HepG2 (cell line): Measurements from ENCODE around the gene SSMEM1. TPM values are rescaled to one million over a fixed set of nuclear protein-coding genes. Genes with fewer than 3 reads are reported as not detected.

Source experiments
- ATAC-seq: fragments of 200-7000 bp; cut with Tn5 transposase; 3 replicates; pipeline ENCODE4 v1.9.1; 2020; ENCODE audit warnings: mild to moderate bottlenecking, moderate library complexity
- BruUV-seq: library from RNA; stranded (reverse); fragments of 400-500 nt; replicated peaks from 2 replicates; lab custom pipeline; 2021; lab: Mats Ljungman, UMichigan
- CTCF ChIA-PET: fragments of 300-600 bp; formaldehyde crosslinking; extraction: SDS; loops from one replicate; lab custom pipeline; 2021; ENCODE audit warnings: low total read pairs, inconsistent platforms, low intra/inter-chr PET ratio; lab: Yijun Ruan, JAX
- POLR2A ChIA-PET: fragments of 350-600 bp; sonication (Branson Sonifier 250); formaldehyde crosslinking; loops from one replicate; lab custom pipeline; 2020; ENCODE audit warnings: antibody characterized with exemption, inconsistent platforms; lab: Yijun Ruan, JAX
- DNase-seq: peaks from one replicate; pipeline ENCODE4 v3.0.0-alpha.2; 2015; ENCODE audit warnings: low spot score
- FAIRE-seq: peaks from 3 replicates; lab custom pipeline; 2011; peaks lifted over from hg19 to GRCh38; lab: Jason Lieb, UNC
- H2AFZ ChIP-seq: one replicate; pipeline ENCODE4 v1.6.1; 2011; ENCODE audit warnings: low read length, inconsistent platforms
- H3K27ac ChIP-seq: fragments of 300-600 bp; 3 replicates; pipeline ENCODE4 v1.8.0; 2011; ENCODE audit warnings: mixed run types, mild to moderate bottlenecking, mixed read lengths, low read length, inconsistent platforms; ENCODE audit not compliant: insufficient read depth; ENCODE audit errors: extremely low read length
- H3K27me3 ChIP-seq, 2 experiments: fragments of 200-600 bp in 1 of 2; 2 replicates in 1 of 2; 3 replicates in 1 of 2; pipeline versions ENCODE4 v1.6.0 to v1.8.0; 2011; ENCODE audit warnings: low read length in 2 of 2, mild to moderate bottlenecking in 2 of 2, moderate library complexity in 2 of 2, inconsistent platforms in 1 of 2; ENCODE audit not compliant: insufficient read depth in 2 of 2, control insufficient read depth in 1 of 2
- H3K36me3 ChIP-seq, 2 experiments: fragments of 200-600 bp in 1 of 2; replicated peaks in 1 of 2; 2 replicates in 1 of 2; 3 replicates in 1 of 2; pipeline versions ENCODE4 v1.5.1 to v1.8.0; 2011; ENCODE audit warnings: low read length in 2 of 2, inconsistent platforms in 1 of 2; ENCODE audit not compliant: insufficient read depth in 2 of 2, control insufficient read depth in 1 of 2
- H3K4me1 ChIP-seq: 2 replicates; pipeline ENCODE4 v1.5.1; 2012; ENCODE audit warnings: low read length, inconsistent platforms; ENCODE audit not compliant: insufficient read depth
- H3K4me2 ChIP-seq: 2 replicates; pipeline ENCODE4 v1.6.0; 2011; ENCODE audit warnings: low read depth, low read length, inconsistent platforms
- H3K4me3 ChIP-seq, 3 experiments: fragments of 200-600 bp in 1 of 3; sonication (generic), shearing (Covaris generic) in 1 of 3; replicated peaks in 1 of 3; 2 replicates each; pipeline ENCODE4 v1.5.1; 2011 to 2016; ENCODE audit warnings: low read length in 3 of 3, inconsistent platforms in 2 of 3, low read depth in 2 of 3, mild to moderate bottlenecking in 2 of 3, control low read depth in 1 of 3, mixed read lengths in 1 of 3; ENCODE audit not compliant: insufficient read depth in 1 of 3
- H3K79me2 ChIP-seq: one replicate; pipeline ENCODE4 v1.6.1; 2011; ENCODE audit warnings: low read length, inconsistent platforms; ENCODE audit not compliant: insufficient read depth
- H3K9ac ChIP-seq: 2 replicates; pipeline ENCODE4 v1.6.0; 2011; ENCODE audit warnings: mild to moderate bottlenecking, low read depth, low read length, inconsistent platforms; ENCODE audit not compliant: insufficient read depth
- H3K9me3 ChIP-seq: 2 replicates; pipeline ENCODE4 v1.5.1; 2012; ENCODE audit warnings: mild to moderate bottlenecking, low read length
- H4K20me1 ChIP-seq: 2 replicates; pipeline ENCODE4 v1.6.0; 2011; ENCODE audit warnings: inconsistent platforms, mild to moderate bottlenecking, low read length, moderate library complexity; ENCODE audit not compliant: insufficient read depth
- GATAD2A ChIP-seq: IDR thresholded peaks from 2 replicates; pipeline ENCODE4 v1.6.1; 2016
- SNAI1 ChIP-seq: sonication (generic); formaldehyde crosslinking; IDR thresholded peaks from 2 replicates; pipeline ENCODE4 v1.5.0; 2020; ENCODE audit warnings: mild to moderate bottlenecking, missing genetic modification reagents, borderline replicate concordance
- TMF1 ChIP-seq: sonication (generic); formaldehyde crosslinking; IDR thresholded peaks from 2 replicates; pipeline ENCODE4 v1.8.1; 2022; ENCODE audit warnings: low read depth, missing genetic modification reagents
- ZNF224 ChIP-seq: sonication (generic); formaldehyde crosslinking; IDR thresholded peaks from 2 replicates; pipeline ENCODE4 v1.5.0; 2020; ENCODE audit warnings: mild to moderate bottlenecking, missing genetic modification reagents
- ZNF878 ChIP-seq: sonication (generic); formaldehyde crosslinking; IDR thresholded peaks from 2 replicates; pipeline ENCODE4 v1.8.1; 2023; ENCODE audit warnings: mild to moderate bottlenecking, missing genetic modification reagents, moderate library complexity
- ZNF891 ChIP-seq: sonication (generic); formaldehyde crosslinking; IDR thresholded peaks from 2 replicates; pipeline ENCODE4 v1.5.0; 2020; ENCODE audit warnings: mild to moderate bottlenecking, missing genetic modification reagents
- WGBS: methylation state at CpG from one replicate; pipeline ENCODE4 v1.1.6; 2017; ENCODE audit warnings: low lambda C conversion rate; 5-methylcytosine and 5-hydroxymethylcytosine counted together
- in situ Hi-C: cut with HindIII; loops from 2 replicates; pipeline ENCODE4 v1.10.0; 2017; ENCODE audit warnings: low pct_unique_long_range_greater_than_20kb; ENCODE audit not compliant: extremely low pct_ligation_motif_present
- intact Hi-C: fragments of 100-400 bp; cut with micrococcal nuclease; formaldehyde crosslinking; loops from one replicate; pipeline ENCODE4 v1.10.0; 2022; ENCODE audit not compliant: unreplicated experiment
- polyA plus RNA-seq, 8 experiments: library from polyadenylated mRNA; depleted of rRNA in 3 of 8; stranded (reverse) in 7 of 8; unstranded in 1 of 8; fragments of >200 nt; fragmentation: Illumina TruSeq in 4 of 8; extraction: Trizol in 4 of 8; gene quantifications; 2 replicates each; pipeline versions ENCODE4 v1.2.1 to v1.2.3, GENCODE V29; 2011 to 2016; ENCODE audit warnings: low read depth in 4 of 8, missing spikeins in 1 of 8, mixed read lengths in 1 of 8; ENCODE audit not compliant: insufficient read depth in 1 of 8
- total RNA-seq, 5 experiments: library from RNA; depleted of rRNA; stranded (reverse); fragments of >200 nt; fragmentation: Illumina TruSeq; extraction: Trizol; gene quantifications; 2 replicates each; pipeline ENCODE4 v1.2.3, GENCODE V29; 2016; ENCODE audit warnings: low read depth in 1 of 5

SSMEM1 gene
- total and polyA plus RNA-seq, 2 of the 13 experiments (the other 11 are each of a cell fraction or from before 2014, with no cell fraction given) = not detected

DNA sequence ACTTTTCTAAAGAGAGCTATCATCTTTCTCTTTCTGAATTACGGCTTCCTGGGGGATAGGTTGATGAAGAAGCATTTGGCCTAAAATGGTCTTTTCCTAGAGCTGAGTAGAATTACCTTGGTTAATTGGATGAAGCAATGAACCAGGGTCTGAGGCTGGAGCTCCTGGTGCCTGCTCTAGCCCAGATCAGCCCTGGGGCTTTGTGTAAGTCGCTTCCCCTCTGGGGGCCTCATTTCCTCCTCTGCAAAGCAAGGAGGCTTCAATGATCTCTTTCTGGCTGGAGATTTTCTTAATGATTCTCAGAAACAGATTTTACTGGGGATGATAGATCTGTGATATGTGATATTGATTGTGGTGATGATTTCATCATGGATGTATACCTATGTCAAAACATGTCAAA is 55.5 kb downstream of the SSMEM1 start:
- Histone ChIP-seq H3K4me1 (peaks cover 5% of the 10 kb centered on the region; the same call in 1 of the 2 replicates), H3K4me3 (no peak overlapping the region), H3K27ac (no peak overlapping the region), H3K9me3 (no peaks in the 10 kb centered on the region), H3K9ac (no peak overlapping the region), H3K36me3 (no peaks in the 10 kb centered on the region), H3K79me2 (no peaks in the 10 kb centered on the region), H2AFZ (no peak overlapping the region), H3K27me3 (peaks cover 0 to 5% of the 10 kb centered on the region in 2 experiments; a peak in 2 of 5 replicates), H4K20me1 (no peaks in the 10 kb centered on the region), H3K4me2 (no peak overlapping the region)
- WGBS = 16% methylated on average over 2 of the region's 2 CpGs
- ChIA-PET CTCF (no interaction called here), POLR2A (no interaction called here)
- DNase-seq (no peak), ATAC-seq (no peak), FAIRE-seq (no peak)
- intact Hi-C loops = no loop called here
- TF ChIP-seq SNAI1 (CRISPR knock-in tag) (no peak), ZNF891 (CRISPR knock-in tag) (no peak), ZNF224 (CRISPR knock-in tag) (no peak), ZNF878 (CRISPR knock-in tag) (no peak), GATAD2A (CRISPR knock-in tag) (no peak), TMF1 (CRISPR knock-in tag) (no peak)
- BruUV-seq = no TSS peak
- in situ Hi-C loops = no loop called here

Other genes with a start within 250 kb of the SSMEM1 start
- 33.6 and 38.7 TPM in 2 replicates for gene ZC3HC1, start 156.5 kb upstream of the SSMEM1 start, total RNA-seq (2016; rRNA removed; fragmentation: Illumina TruSeq; extraction: Trizol)
- gene ZC3HC1, start 156.5 kb upstream of the SSMEM1 start, polyA plus RNA-seq (2011; rRNA removed) = 25.9 and 28.5 TPM in 2 replicates
- gene KLHDC10, start 137.3 kb upstream of the SSMEM1 start, total RNA-seq (2016; rRNA removed; fragmentation: Illumina TruSeq; extraction: Trizol) = 21.6 and 33.4 TPM in 2 replicates
- gene KLHDC10, start 137.3 kb upstream of the SSMEM1 start, polyA plus RNA-seq (2011; rRNA removed) = 11.4 and 11.9 TPM in 2 replicates
- 8.8 and 14.5 TPM in 2 replicates for gene TMEM209, start 2.5 kb upstream of the SSMEM1 start, total RNA-seq (2016; rRNA removed; fragmentation: Illumina TruSeq; extraction: Trizol)
- 13.4 and 15.6 TPM in 2 replicates for gene TMEM209, start 2.5 kb upstream of the SSMEM1 start, polyA plus RNA-seq (2011; rRNA removed)
- not detected in 2 replicates for gene CPA2, start 59.0 kb downstream of the SSMEM1 start, total RNA-seq (2016; rRNA removed; fragmentation: Illumina TruSeq; extraction: Trizol)
- gene CPA2, start 59.0 kb downstream of the SSMEM1 start, polyA plus RNA-seq (2011; rRNA removed) = 0.04 TPM in 1 of 2 replicates, not detected in the other
- 0.17 and 0.22 TPM in 2 replicates for gene CPA4, start 85.3 kb downstream of the SSMEM1 start, total RNA-seq (2016; rRNA removed; fragmentation: Illumina TruSeq; extraction: Trizol)
- 0.20 and 0.39 TPM in 2 replicates for gene CPA4, start 85.3 kb downstream of the SSMEM1 start, polyA plus RNA-seq (2011; rRNA removed)
- gene CPA5, start 137.0 kb downstream of the SSMEM1 start, total RNA-seq (2016; rRNA removed; fragmentation: Illumina TruSeq; extraction: Trizol) = not detected in 2 replicates
- 0.30 and 0.48 TPM in 2 replicates for gene CPA5, start 137.0 kb downstream of the SSMEM1 start, polyA plus RNA-seq (2011; rRNA removed)
- gene CPA1, start 172.6 kb downstream of the SSMEM1 start, total RNA-seq (2016; rRNA removed; fragmentation: Illumina TruSeq; extraction: Trizol) = 0.20 TPM in 1 of 2 replicates, not detected in the other
- gene CPA1, start 172.6 kb downstream of the SSMEM1 start, polyA plus RNA-seq (2011; rRNA removed) = 0.57 and 0.58 TPM in 2 replicates
- gene CEP41, start 233.2 kb downstream of the SSMEM1 start, total RNA-seq (2016; rRNA removed; fragmentation: Illumina TruSeq; extraction: Trizol) = 8.5 and 8.7 TPM in 2 replicates
- gene CEP41, start 233.2 kb downstream of the SSMEM1 start, polyA plus RNA-seq (2011; rRNA removed) = 8.1 and 9.0 TPM in 2 replicates